Heart left ventricle (tissue), 13 donors: ENCODE measurements around the gene TGM2.

ENCODE experiments used
- POLR2A ChIP-seq, 2 donors: fragments of 450-650 bp; IDR thresholded peaks; one replicate each; pipeline ENCODE4 v1.6.1; 2017; ENCODE audit warnings: antibody characterized with exemption in 2 of 2, mild to moderate bottlenecking in 2 of 2, moderate library complexity in 2 of 2
- TF ChIP-seq, protein P1 (sequence below), 12 donors: fragments of 200-600 bp; sonication (generic) in 4 of 12; IDR thresholded peaks; one replicate each; pipeline versions ENCODE4 v1.5.0 to v1.8.0; 2018 to 2022; ENCODE audit warnings: antibody characterized with exemption in 12 of 12, mild to moderate bottlenecking in 5 of 12
- donor health status: ischemic (EF 13 %, LVEDD 7.1; RV severe dilation, severe dysfunction).
- donor health status: DM: no; HTN: yes; CAD: no.
- donor health status: DM: no; HTN: no; CAD: no.
- donor health status: ischemic (EF 25% LVEDD 6.9; RV normal size, moderate dysfunction).
- donor health status: ischemic (EF 25% LVEDD 5.7; RV mildly dilated, moderate dysfunction).
- donor health status: ischemic (EF 35%, LVEDD 5.7; RV mildly dilated, moderate dysfunction).
- donor health status: nonischemic (EF 11% LVEDD 7.7; RV severe dilation, severe dysfunction).
- donor health status: DM: yes; HTN: yes; CAD: no.
- donor health status: PGD.
- donor health status: ischemic (EF 29% LVEDD 5.4; RV normal size, mild dysfunction).
- donor health status: nonischemic (EF 23%, LVEDD 6.1; RV moderate dilation, normal function).

- TF ChIP-seq, protein P1, sequence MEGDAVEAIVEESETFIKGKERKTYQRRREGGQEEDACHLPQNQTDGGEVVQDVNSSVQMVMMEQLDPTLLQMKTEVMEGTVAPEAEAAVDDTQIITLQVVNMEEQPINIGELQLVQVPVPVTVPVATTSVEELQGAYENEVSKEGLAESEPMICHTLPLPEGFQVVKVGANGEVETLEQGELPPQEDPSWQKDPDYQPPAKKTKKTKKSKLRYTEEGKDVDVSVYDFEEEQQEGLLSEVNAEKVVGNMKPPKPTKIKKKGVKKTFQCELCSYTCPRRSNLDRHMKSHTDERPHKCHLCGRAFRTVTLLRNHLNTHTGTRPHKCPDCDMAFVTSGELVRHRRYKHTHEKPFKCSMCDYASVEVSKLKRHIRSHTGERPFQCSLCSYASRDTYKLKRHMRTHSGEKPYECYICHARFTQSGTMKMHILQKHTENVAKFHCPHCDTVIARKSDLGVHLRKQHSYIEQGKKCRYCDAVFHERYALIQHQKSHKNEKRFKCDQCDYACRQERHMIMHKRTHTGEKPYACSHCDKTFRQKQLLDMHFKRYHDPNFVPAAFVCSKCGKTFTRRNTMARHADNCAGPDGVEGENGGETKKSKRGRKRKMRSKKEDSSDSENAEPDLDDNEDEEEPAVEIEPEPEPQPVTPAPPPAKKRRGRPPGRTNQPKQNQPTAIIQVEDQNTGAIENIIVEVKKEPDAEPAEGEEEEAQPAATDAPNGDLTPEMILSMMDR (IDR thresholded peaks at IDR 0.05): no peak
- TF ChIP-seq POLR2A (IDR thresholded peaks at IDR 0.05): no peak
These were observed 9.3 kb downstream of the TGM2 start for GRCh38 chr20:38155811-38156210.
